ENCODE measurements around the gene KCNQ4. TPM values are rescaled to one million over a fixed set of nuclear protein-coding genes. Genes with fewer than 3 reads are reported as not detected.

KCNQ4 gene
- total RNA-seq, 5 donors from 2014 or later (not counting 1 experiment from before 2014, with no cell fraction given) = 0.10 to 0.35 (median 0.26) TPM

DNA sequence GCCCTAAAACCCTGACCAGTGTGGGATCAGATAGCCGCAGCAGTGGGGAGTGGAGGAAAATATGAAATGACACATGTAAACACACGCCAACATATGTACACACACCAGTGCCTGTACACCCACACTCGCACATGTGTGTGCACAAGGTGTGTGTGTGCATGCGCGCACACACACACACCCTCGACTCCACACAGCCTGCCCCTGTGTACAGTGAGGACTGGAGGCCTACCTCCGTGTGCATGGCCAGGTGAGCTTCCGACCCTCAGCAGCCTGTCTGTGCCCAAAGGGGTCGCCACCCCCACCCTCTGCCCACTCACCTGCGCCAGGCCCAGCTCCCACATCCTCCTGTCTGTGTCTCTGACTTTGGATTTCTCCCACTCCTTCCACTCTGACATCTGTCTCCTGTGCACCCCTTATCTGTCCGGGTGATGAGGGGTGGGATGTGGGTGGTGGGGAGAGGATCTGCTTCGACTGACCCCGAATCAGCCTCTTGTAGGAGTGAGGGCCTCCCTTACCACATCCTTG is 46.9 kb downstream of the KCNQ4 start:
- ChIA-PET CTCF (no interaction called here), POLR2A (no interaction called here)
- ATAC-seq (replicated peaks in 1 of 4) = no peak
- no peak overlapping the region for H3K27ac Mint-ChIP-seq
- H3K9me3 ChIP-seq = no peaks in the 10 kb centered on the region
- H3K36me3 ChIP-seq (ENCODE audit: control insufficient read depth in 2 of 2, extremely low read depth in 1 of 2, insufficient read depth in 1 of 2, low read length in 1 of 2) = no peaks in the 10 kb centered on the region
- no peaks in the 10 kb centered on the region for H3K36me3 Mint-ChIP-seq
- peaks cover 0 to 7% of the 10 kb centered on the region in 2 experiments for H3K4me1 ChIP-seq (ENCODE audit: control insufficient read depth in 1 of 2, extremely low read depth in 1 of 2, insufficient read depth in 2 of 2, low read length in 2 of 2)
- H3K4me3 ChIP-seq (ENCODE audit: control insufficient read depth in 1 of 2, extremely low read depth in 1 of 2, low read length in 1 of 2) = no peak overlapping the region
- no peak overlapping the region for H3K27ac ChIP-seq (ENCODE audit: low read length)
- H3K4me3 Mint-ChIP-seq = no peak overlapping the region
- no peaks in the 10 kb centered on the region for H3K27me3 ChIP-seq (replicated peaks in 1 of 2; ENCODE audit: control insufficient read depth in 2 of 2, extremely low read depth in 1 of 2, insufficient read depth in 2 of 2, low read length in 1 of 2)
- 66% methylated on average over 4 of the region's 13 CpGs for WGBS (ENCODE audit: insufficient coverage)
- no peaks in the 10 kb centered on the region for H3K9me3 Mint-ChIP-seq
- H3K4me1 Mint-ChIP-seq = peaks cover 7 to 14% (median 13%) of the 10 kb centered on the region in 3 donors
- no peak for DNase-seq
- no peaks in the 10 kb centered on the region for H3K27me3 Mint-ChIP-seq

DNA sequence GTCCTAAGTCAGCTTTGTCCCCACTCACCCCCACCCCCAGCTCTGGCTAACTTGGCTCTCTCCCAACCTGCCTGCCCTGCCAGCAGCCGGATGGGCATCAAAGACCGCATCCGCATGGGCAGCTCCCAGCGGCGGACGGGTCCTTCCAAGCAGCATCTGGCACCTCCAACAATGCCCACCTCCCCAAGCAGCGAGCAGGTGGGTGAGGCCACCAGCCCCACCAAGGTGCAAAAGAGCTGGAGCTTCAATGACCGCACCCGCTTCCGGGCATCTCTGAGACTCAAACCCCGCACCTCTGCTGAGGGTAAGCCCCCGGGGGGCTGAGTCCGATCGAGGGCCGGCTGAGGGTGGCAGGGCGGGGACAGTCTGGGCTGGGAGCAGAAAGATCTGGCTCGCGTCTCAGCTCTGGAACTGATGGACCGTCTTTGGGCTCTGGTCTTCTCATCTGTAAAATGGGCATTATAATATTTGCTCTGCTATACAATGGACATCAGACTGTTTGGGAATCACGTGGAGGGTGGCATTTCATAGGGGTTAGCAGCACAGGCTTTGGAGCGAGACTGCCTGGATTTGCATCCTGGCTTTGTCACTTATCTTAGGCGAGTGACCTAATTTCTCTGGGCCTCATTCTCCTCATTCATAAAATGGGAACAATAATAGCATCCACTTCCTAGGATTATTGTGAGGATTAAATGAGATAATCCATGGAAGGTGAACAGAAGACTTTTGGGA is 47.6 kb downstream of the KCNQ4 start:
- ChIA-PET POLR2A (no interaction called here), CTCF (interaction anchor here in 1 of 2 donors (1.1 kb wide), 1 partner anchor 18 kb away, joined by 3 read pairs; no protein-coding TSS in a partner anchor)
- DNase-seq (no peak), ATAC-seq (replicated peaks in 1 of 4) (no peak)
- H3K36me3 Mint-ChIP-seq = no peaks in the 10 kb centered on the region
- no peaks in the 10 kb centered on the region for H3K9me3 Mint-ChIP-seq
- peaks cover 0 to under 1% of the 10 kb centered on the region in 2 experiments for H3K4me1 ChIP-seq (ENCODE audit: control insufficient read depth in 1 of 2, extremely low read depth in 1 of 2, insufficient read depth in 2 of 2, low read length in 2 of 2)
- no peak overlapping the region for H3K4me3 Mint-ChIP-seq
- 91% methylated on average over 14 of the region's 22 CpGs for WGBS (ENCODE audit: insufficient coverage)
- H3K4me1 Mint-ChIP-seq = peaks cover 3 to 7% (median 6%) of the 10 kb centered on the region in 3 donors
- H3K4me3 ChIP-seq (ENCODE audit: control insufficient read depth in 1 of 2, extremely low read depth in 1 of 2, low read length in 1 of 2) = no peak overlapping the region
- no peak overlapping the region for H3K27ac ChIP-seq (ENCODE audit: low read length)
- no peaks in the 10 kb centered on the region for H3K9me3 ChIP-seq
- H3K27me3 Mint-ChIP-seq = no peaks in the 10 kb centered on the region
- no peaks in the 10 kb centered on the region for H3K27me3 ChIP-seq (replicated peaks in 1 of 2; ENCODE audit: control insufficient read depth in 2 of 2, extremely low read depth in 1 of 2, insufficient read depth in 2 of 2, low read length in 1 of 2)
- no peak overlapping the region for H3K27ac Mint-ChIP-seq
- no peaks in the 10 kb centered on the region for H3K36me3 ChIP-seq (ENCODE audit: control insufficient read depth in 2 of 2, extremely low read depth in 1 of 2, insufficient read depth in 1 of 2, low read length in 1 of 2)

DNA sequence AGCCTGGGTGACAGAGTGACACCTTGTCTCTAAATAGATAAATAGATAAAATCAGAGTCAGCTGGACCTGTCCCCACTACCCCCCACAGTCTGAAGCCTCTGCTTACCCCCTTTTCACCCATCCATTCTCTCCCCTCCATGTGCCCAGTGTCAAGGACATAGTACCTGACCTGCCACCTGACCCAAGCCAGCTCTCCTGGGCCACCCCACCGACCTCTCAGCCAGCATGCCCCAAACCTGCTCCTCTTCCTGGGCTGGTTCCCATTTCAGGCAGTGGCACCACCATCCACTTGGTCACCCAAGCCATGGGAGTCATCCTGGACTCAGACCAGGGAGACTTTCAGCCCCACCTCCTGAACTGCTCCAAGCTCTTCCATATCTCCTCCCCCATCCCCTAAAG is 50.4 kb downstream of the KCNQ4 start:
- H3K27ac ChIP-seq (ENCODE audit: low read length) = no peak overlapping the region
- ATAC-seq (replicated peaks in 1 of 4) (no peak), DNase-seq (no peak)
- no peaks in the 10 kb centered on the region for H3K27me3 Mint-ChIP-seq
- no peaks in the 10 kb centered on the region for H3K36me3 ChIP-seq (ENCODE audit: control insufficient read depth in 2 of 2, extremely low read depth in 1 of 2, insufficient read depth in 1 of 2, low read length in 1 of 2)
- ChIA-PET CTCF (interaction anchor here in 1 of 2 donors (0.6 kb wide), 1 partner anchor 926 kb away, joined by 5 read pairs; no protein-coding TSS in a partner anchor), POLR2A (no interaction called here)
- no peaks in the 10 kb centered on the region for H3K9me3 ChIP-seq
- WGBS (ENCODE audit: insufficient coverage) = 71% methylated on average over 1 of the region's 1 CpG
- no peaks in the 10 kb centered on the region for H3K9me3 Mint-ChIP-seq
- H3K4me3 Mint-ChIP-seq = no peak overlapping the region
- H3K4me1 ChIP-seq (ENCODE audit: control insufficient read depth in 1 of 2, extremely low read depth in 1 of 2, insufficient read depth in 2 of 2, low read length in 2 of 2) = no peaks in the 10 kb centered on the region
- no peak overlapping the region for H3K4me3 ChIP-seq (ENCODE audit: control insufficient read depth in 1 of 2, extremely low read depth in 1 of 2, low read length in 1 of 2)
- peaks cover 0 to 7% of the 10 kb centered on the region in 2 experiments for H3K27me3 ChIP-seq (replicated peaks in 1 of 2; ENCODE audit: control insufficient read depth in 2 of 2, extremely low read depth in 1 of 2, insufficient read depth in 2 of 2, low read length in 1 of 2)
- H3K4me1 Mint-ChIP-seq = peaks cover 0 to 2% (median 0%) of the 10 kb centered on the region in 3 donors
- no peaks in the 10 kb centered on the region for H3K36me3 Mint-ChIP-seq
- no peak overlapping the region for H3K27ac Mint-ChIP-seq

DNA sequence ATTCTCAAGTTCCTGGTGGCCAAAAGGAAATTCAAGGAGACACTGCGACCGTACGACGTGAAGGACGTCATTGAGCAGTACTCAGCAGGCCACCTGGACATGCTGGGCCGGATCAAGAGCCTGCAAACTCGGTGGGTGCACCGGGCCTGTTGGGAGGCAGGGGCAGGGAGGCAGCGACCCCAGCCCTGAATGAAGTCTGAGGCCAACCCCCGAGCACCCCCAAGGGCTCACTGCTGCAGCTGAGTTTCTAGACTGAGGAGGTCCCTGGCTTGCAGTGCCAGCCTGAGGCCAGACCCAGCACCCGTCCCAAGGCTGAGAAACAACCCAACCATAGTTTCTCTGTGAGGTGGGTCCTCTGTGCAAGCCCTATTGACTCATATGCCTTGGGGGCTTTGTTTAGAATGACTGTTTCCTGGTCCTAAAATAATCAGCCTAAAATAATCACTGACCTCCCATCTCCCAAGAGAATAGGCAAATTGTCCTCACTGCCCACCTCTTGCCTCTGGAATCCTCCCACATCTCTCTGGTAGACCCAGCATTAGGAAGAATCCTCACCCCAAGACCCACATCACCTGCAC is 51.5 kb downstream of the KCNQ4 start:
- ATAC-seq (replicated peaks in 1 of 4) (no peak), DNase-seq (no peak)
- H3K27me3 Mint-ChIP-seq = no peaks in the 10 kb centered on the region
- no peaks in the 10 kb centered on the region for H3K36me3 ChIP-seq (ENCODE audit: control insufficient read depth in 2 of 2, extremely low read depth in 1 of 2, insufficient read depth in 1 of 2, low read length in 1 of 2)
- H3K27ac ChIP-seq (ENCODE audit: low read length) = no peak overlapping the region
- CTCF ChIA-PET = no interaction called here
- H3K9me3 Mint-ChIP-seq = no peaks in the 10 kb centered on the region
- WGBS (ENCODE audit: insufficient coverage) = 89% methylated on average over 11 of the region's 11 CpGs
- no peak overlapping the region for H3K4me3 Mint-ChIP-seq
- H3K27ac Mint-ChIP-seq = no peak overlapping the region
- H3K4me1 Mint-ChIP-seq = peaks cover 4 to 13% (median 11%) of the 10 kb centered on the region in 3 donors
- peaks cover 9 to 10% of the 10 kb centered on the region in 2 experiments for H3K4me1 ChIP-seq (ENCODE audit: control insufficient read depth in 1 of 2, extremely low read depth in 1 of 2, insufficient read depth in 2 of 2, low read length in 2 of 2)
- peaks cover 0 to 11% of the 10 kb centered on the region in 2 experiments for H3K27me3 ChIP-seq (replicated peaks in 1 of 2; ENCODE audit: control insufficient read depth in 2 of 2, extremely low read depth in 1 of 2, insufficient read depth in 2 of 2, low read length in 1 of 2)
- POLR2A ChIA-PET = no interaction called here
- H3K36me3 Mint-ChIP-seq = no peaks in the 10 kb centered on the region
- no peak overlapping the region for H3K4me3 ChIP-seq (ENCODE audit: control insufficient read depth in 1 of 2, extremely low read depth in 1 of 2, low read length in 1 of 2)
- H3K9me3 ChIP-seq = no peaks in the 10 kb centered on the region

DNA sequence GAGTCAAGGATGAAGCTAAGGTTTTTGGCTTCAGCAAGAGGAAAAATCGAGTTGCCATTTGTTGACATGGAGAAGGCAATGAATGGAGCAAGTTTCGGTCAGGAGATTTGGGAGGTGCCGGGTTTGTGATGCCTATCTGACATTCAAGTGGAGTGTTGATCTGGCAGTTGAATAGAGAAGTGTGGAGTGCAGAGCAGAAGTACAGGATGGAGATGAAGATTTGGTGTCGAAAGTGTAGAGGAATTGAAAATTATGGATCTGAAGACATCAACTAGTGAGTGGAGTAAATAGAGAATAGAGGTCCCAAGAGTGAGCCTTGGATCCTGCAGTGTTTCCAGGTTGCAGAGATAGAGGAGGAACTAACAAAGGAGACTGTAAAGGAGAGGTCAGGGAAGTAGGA is 52.7 kb downstream of the KCNQ4 start:
- Mint-ChIP-seq H3K4me3 (no peak overlapping the region), H3K27me3 (no peaks in the 10 kb centered on the region), H3K36me3 (no peaks in the 10 kb centered on the region), H3K9me3 (no peaks in the 10 kb centered on the region), H3K27ac (no peak overlapping the region), H3K4me1 (peaks cover 16 to 25% (median 23%) of the 10 kb centered on the region in 3 donors)
- Histone ChIP-seq H3K4me1 (ENCODE audit: control insufficient read depth in 1 of 2, extremely low read depth in 1 of 2, insufficient read depth in 2 of 2, low read length in 2 of 2) (peaks cover 13 to 18% of the 10 kb centered on the region in 2 experiments), H3K9me3 (no peaks in the 10 kb centered on the region), H3K4me3 (ENCODE audit: control insufficient read depth in 1 of 2, extremely low read depth in 1 of 2, low read length in 1 of 2) (no peak overlapping the region), H3K27me3 (replicated peaks in 1 of 2; ENCODE audit: control insufficient read depth in 2 of 2, extremely low read depth in 1 of 2, insufficient read depth in 2 of 2, low read length in 1 of 2) (peaks cover 0 to 11% of the 10 kb centered on the region in 2 experiments), H3K36me3 (ENCODE audit: control insufficient read depth in 2 of 2, extremely low read depth in 1 of 2, insufficient read depth in 1 of 2, low read length in 1 of 2) (no peaks in the 10 kb centered on the region), H3K27ac (ENCODE audit: low read length) (no peak overlapping the region)
- ChIA-PET POLR2A (no interaction called here), CTCF (no interaction called here)
- ATAC-seq (replicated peaks in 1 of 4) (no peak), DNase-seq (no peak)
- 74% methylated on average over 4 of the region's 4 CpGs for WGBS (ENCODE audit: insufficient coverage)

DNA sequence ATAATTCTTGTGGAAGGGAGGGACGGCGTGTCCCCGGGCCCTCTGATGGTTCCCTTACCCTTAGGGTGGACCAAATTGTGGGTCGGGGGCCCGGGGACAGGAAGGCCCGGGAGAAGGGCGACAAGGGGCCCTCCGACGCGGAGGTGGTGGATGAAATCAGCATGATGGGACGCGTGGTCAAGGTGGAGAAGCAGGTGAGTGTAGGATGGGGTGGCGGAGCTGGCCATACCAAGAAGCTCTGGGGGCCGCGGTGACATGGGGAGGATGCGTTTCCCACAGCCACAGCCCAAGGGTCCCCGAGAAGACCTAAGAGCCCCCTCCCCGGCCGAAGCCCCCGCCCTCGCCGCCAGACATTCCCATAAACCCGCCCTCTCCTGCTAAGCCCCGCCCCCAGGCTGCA is 54.0 kb downstream of the KCNQ4 start:
- ChIA-PET CTCF (interaction anchor here in 1 of 2 donors (0.6 kb wide), 1 partner anchor 584 kb away, joined by 3 read pairs; no protein-coding TSS in a partner anchor), POLR2A (no interaction called here)
- peaks cover 13 to 22% of the 10 kb centered on the region in 2 experiments for H3K4me1 ChIP-seq (ENCODE audit: control insufficient read depth in 1 of 2, extremely low read depth in 1 of 2, insufficient read depth in 2 of 2, low read length in 2 of 2)

More for the DNA sequence above, 54.0 kb downstream of the KCNQ4 start:
- no peak overlapping the region for H3K27ac ChIP-seq (ENCODE audit: low read length)
- Mint-ChIP-seq H3K4me1 (peaks cover 18 to 32% (median 27%) of the 10 kb centered on the region in 3 donors), H3K4me3 (no peak overlapping the region), H3K27me3 (no peaks in the 10 kb centered on the region), H3K27ac (no peak overlapping the region), H3K9me3 (peaks cover 0 to 4% (median 3%) of the 10 kb centered on the region in 3 donors), H3K36me3 (no peaks in the 10 kb centered on the region)
- no peak overlapping the region for H3K4me3 ChIP-seq (ENCODE audit: control insufficient read depth in 1 of 2, extremely low read depth in 1 of 2, low read length in 1 of 2)
- 69% methylated on average over 12 of the region's 24 CpGs for WGBS (ENCODE audit: insufficient coverage)
- ATAC-seq (replicated peaks in 1 of 4) (no peak), DNase-seq (no peak)
- peaks cover 0 to 11% of the 10 kb centered on the region in 2 experiments for H3K27me3 ChIP-seq (replicated peaks in 1 of 2; ENCODE audit: control insufficient read depth in 2 of 2, extremely low read depth in 1 of 2, insufficient read depth in 2 of 2, low read length in 1 of 2)
- H3K9me3 ChIP-seq = no peaks in the 10 kb centered on the region
- no peaks in the 10 kb centered on the region for H3K36me3 ChIP-seq (ENCODE audit: control insufficient read depth in 2 of 2, extremely low read depth in 1 of 2, insufficient read depth in 1 of 2, low read length in 1 of 2)

Data from T-cell (primary cell).